ENCODE data around the gene SLC30A3.

The SLC30A3 gene

DNA sequence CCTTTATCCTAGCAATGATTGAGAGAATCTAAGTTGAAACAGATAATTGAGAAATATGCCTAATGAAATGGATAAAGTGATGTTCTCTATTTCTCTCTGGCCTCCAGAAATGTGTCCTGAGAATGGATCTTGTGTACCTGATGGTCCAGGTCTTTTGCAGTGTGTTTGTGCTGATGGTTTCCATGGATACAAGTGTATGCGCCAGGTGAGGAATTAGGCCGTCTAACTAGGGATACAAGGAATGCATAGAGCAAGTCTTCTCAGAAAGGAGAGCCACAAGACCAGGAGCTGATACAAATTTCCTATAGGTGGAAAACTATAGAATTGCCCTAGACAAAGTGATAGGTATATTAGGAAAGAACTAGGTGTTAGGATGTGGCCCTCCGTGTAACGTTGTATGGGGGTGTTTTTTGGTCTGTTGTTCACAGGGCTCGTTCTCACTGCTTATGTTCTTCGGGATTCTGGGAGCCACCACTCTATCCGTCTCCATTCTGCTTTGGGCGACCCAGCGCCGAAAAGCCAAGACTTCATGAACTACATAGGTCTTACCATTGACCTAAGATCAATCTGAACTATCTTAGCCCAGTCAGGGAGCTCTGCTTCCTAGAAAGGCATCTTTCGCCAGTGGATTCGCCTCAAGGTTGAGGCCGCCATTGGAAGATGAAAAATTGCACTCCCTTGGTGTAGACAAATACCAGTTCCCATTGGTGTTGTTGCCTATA, 46.3 kb downstream of the SLC30A3 start:
- Histone ChIP-seq H3K4me3 (ENCODE audit: low read length) (peak overlapping the region; percentile 84), H3K27ac (ENCODE audit: low read length) (0 out of 2 replicates have a peak overlapping the region, but pooled peaks have one; percentile 10), H3K9ac (ENCODE audit: low read length) (peak overlapping the region; percentile 47; the same call in 1 of the 2 replicates)

DNA sequence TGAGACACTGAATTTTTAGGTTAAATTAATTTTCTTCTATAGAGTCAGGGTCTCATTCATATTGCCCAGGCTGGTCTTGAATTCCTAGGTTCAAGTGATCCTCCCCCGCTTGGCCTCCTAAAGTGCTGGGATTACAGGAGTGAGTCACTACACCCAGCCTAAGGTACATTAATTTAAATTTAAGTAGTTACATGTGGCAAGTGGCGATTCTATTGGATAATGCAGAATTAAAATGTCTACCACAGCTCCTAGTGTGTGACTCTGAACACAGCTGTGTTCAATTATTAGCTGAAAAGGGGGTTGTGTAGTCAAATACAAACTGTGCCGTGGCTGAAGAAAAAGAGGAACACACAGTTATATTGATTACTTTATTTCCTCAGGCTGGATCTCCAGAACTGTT, 47.9 kb downstream of the SLC30A3 start:
- TF ChIP-seq, protein P1, sequence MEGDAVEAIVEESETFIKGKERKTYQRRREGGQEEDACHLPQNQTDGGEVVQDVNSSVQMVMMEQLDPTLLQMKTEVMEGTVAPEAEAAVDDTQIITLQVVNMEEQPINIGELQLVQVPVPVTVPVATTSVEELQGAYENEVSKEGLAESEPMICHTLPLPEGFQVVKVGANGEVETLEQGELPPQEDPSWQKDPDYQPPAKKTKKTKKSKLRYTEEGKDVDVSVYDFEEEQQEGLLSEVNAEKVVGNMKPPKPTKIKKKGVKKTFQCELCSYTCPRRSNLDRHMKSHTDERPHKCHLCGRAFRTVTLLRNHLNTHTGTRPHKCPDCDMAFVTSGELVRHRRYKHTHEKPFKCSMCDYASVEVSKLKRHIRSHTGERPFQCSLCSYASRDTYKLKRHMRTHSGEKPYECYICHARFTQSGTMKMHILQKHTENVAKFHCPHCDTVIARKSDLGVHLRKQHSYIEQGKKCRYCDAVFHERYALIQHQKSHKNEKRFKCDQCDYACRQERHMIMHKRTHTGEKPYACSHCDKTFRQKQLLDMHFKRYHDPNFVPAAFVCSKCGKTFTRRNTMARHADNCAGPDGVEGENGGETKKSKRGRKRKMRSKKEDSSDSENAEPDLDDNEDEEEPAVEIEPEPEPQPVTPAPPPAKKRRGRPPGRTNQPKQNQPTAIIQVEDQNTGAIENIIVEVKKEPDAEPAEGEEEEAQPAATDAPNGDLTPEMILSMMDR (IDR thresholded peaks at IDR 0.05; ENCODE audit: low read depth, low read length): no peak
- TF ChIP-seq EZH2phosphoT487 (IDR thresholded peaks at IDR 0.05; ENCODE audit: low read depth): no peak
- Histone ChIP-seq H3K4me2 (ENCODE audit: low read length) (no peak overlapping the region), H3K27ac (ENCODE audit: low read length) (no peak overlapping the region), H3K9me3 (ENCODE audit: insufficient read depth, low read length) (no peaks in the 10 kb centered on the region), H3K4me1 (ENCODE audit: low read length) (peaks cover 28% of the 10 kb centered on the region), H4K20me1 (ENCODE audit: insufficient read depth, low read length) (no peaks in the 10 kb centered on the region), H3K9ac (ENCODE audit: low read length) (no peak overlapping the region), H3K36me3 (replicated peaks; ENCODE audit: low read depth, low read length) (peaks cover 19% of the 10 kb centered on the region), H2AFZ (ENCODE audit: low read depth, low read length) (no peak overlapping the region), H3K27me3 (ENCODE audit: low read depth, low read length) (no peaks in the 10 kb centered on the region), H3K79me2 (ENCODE audit: low read length) (peaks cover 47% of the 10 kb centered on the region), H3K4me3 (ENCODE audit: low read length) (no peak overlapping the region)

More for the DNA sequence above, 46.3 kb downstream of the SLC30A3 start:
- Histone ChIP-seq H3K27me3 (ENCODE audit: low read depth, low read length) (no peaks in the 10 kb centered on the region), H3K9me3 (ENCODE audit: insufficient read depth, low read length) (no peaks in the 10 kb centered on the region), H3K79me2 (ENCODE audit: low read length) (peaks cover 49% of the 10 kb centered on the region), H4K20me1 (ENCODE audit: insufficient read depth, low read length) (no peaks in the 10 kb centered on the region), H3K36me3 (replicated peaks; ENCODE audit: low read depth, low read length) (peaks cover 30% of the 10 kb centered on the region), H3K4me2 (ENCODE audit: low read length) (peak overlapping the region; percentile 90), H2AFZ (ENCODE audit: low read depth, low read length) (0 out of 2 replicates have a peak overlapping the region, but pooled peaks have one; percentile 24), H3K4me1 (ENCODE audit: low read length) (peaks cover 24% of the 10 kb centered on the region)
- TF ChIP-seq EZH2phosphoT487 (IDR thresholded peaks at IDR 0.05; ENCODE audit: low read depth): no peak
- TF ChIP-seq, protein P1 (IDR thresholded peaks at IDR 0.05; ENCODE audit: low read depth, low read length): no peak

DNA sequence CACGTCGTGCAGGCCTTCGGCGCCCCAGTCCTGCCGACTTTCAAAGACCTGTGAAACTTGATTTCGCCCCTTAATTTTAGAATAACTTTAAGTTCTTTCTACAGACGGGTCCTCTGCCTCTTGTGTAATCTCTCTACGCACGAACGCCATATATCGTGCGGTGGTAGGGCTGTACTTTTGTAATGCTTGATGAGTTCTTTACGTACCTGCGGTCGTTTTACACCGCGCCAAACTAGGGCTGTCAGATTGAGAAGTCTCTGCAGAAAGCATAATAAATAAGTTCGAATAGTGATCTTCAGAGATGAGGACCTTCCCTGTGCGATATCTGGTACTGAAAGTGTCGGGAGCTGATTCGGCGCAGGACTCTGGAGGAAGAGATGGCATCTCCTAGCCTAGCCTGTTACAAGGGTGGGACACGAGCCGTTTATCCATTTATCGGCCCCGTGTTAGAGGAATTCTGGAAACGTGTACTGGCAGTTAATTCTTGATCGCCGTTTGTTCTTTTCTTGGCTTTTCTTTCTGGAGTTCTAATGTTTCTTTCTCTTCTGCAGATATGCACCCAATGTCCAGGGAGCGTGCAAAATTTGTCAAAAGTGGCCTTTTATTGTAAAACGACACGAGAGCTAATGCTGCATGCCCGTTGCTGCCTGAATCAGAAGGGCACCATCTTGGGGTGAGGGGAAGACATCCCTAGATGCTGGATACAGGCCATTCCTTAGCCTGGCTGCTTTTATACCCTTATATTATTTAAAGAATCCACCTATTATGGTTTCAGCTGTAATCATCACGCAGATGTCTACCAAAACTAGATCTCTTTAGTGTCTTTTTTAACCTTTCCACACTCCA, 50.0 kb downstream of the SLC30A3 start:
- Histone ChIP-seq H3K27me3 (ENCODE audit: low read depth, low read length) (no peaks in the 10 kb centered on the region), H2AFZ (ENCODE audit: low read depth, low read length) (peak overlapping the region; percentile 35), H3K36me3 (replicated peaks; ENCODE audit: low read depth, low read length) (peaks cover 15% of the 10 kb centered on the region), H3K9me3 (ENCODE audit: insufficient read depth, low read length) (no peaks in the 10 kb centered on the region), H3K27ac (ENCODE audit: low read length) (peak overlapping the region; percentile 76), H3K4me1 (ENCODE audit: low read length) (peaks cover 17% of the 10 kb centered on the region), H3K4me2 (ENCODE audit: low read length) (peak overlapping the region; percentile 92), H3K9ac (ENCODE audit: low read length) (peak overlapping the region; percentile 83), H3K79me2 (ENCODE audit: low read length) (peaks cover 27% of the 10 kb centered on the region), H4K20me1 (ENCODE audit: insufficient read depth, low read length) (no peaks in the 10 kb centered on the region), H3K4me3 (ENCODE audit: low read length) (peak overlapping the region; percentile 88)
- TF ChIP-seq, protein P1 (IDR thresholded peaks at IDR 0.05; ENCODE audit: low read depth, low read length): no peak
- no peak for TF ChIP-seq EZH2phosphoT487 (IDR thresholded peaks at IDR 0.05; ENCODE audit: low read depth)

Data from OCI-LY3 (cell line).